SH-SY5Y (cell line): ENCODE data around the gene ATP2B2.

ENCODE experiments used
- GATA2 ChIP-seq: IDR thresholded peaks from 2 replicates; pipeline ENCODE4 v1.6.1; 2011; ENCODE audit warnings: mild to moderate bottlenecking, low read depth, low read length
- GATA3 ChIP-seq: IDR thresholded peaks from 2 replicates; pipeline ENCODE4 v1.6.1; 2011; ENCODE audit warnings: low read depth, mild to moderate bottlenecking, low read length, moderate library complexity

- TF ChIP-seq GATA2 = no peak
- no peak for TF ChIP-seq GATA3
Observed at GRCh38 chr3:10442151-10442795, 63.1 kb downstream of the ATP2B2 start.
